ENCODE results near the gene IFNK. TPM values are rescaled to one million over a fixed set of nuclear protein-coding genes. Genes with fewer than 3 reads are reported as not detected.
A peak's percentile ranks its signal among the peaks of the same experiment; 100 is the strongest.

IFNK gene
- total RNA-seq, 1 experiment from 2014 or later: not detected

DNA sequence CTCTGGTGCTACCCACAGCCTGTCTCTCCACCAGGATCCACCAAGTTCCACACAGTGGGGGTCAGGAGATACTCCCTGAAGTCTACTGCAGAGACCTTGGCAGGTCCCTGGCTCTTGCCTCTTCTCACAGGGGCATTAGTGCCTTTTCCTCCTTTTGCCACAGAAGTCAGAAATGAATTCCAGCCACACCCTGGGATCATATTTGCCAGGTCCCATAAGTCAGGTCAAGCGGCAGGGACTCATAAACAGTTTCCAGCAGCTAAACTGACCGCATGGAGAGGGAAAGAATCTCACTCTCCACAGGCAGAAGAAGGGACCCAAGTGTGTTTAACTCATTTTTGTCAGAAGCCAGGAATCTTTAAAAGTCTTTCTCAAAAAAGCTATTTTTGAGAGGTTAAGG is 13.3 kb upstream of the IFNK start:
- no peak for DNase-seq (ENCODE audit: low read depth)

DNA sequence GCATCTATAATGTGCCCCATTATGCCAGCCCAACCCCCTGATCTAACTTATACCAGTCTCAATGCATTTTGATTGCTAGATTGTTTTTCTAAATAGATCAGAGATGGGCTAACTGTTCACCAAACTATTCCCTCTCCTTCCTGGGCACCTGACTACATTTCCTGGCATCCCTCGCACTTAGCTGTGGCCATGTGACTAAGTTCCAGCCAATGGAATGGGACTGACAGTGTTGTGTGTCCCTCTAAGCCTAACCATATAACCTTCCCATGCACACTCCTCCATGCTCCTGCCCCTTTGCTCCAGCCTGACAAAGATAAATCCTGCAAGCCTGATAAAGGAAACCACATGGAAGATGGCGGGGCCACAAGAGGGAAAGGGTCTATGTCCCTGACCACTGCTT is 12.3 kb upstream of the IFNK start:
- DNase-seq (ENCODE audit: low read depth): no peak

DNA sequence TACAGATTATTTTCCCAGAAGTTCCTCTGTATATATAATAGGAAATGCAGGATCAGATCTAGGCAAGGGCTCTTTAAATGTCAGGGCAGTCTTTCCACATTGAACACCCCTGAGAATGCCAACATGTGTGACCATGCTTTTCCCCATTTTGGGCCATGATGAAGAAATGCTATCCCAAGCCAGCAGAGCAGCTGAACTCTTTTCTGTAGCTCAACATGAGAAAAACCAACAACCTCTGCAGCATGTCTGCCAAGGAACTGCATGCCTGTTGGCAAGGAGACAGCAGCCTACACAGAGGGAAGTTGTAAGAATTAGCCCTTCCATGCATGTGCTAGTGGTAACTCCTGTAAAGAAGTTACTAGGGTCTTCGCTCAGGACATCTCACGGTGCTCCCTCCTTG is 9.5 kb upstream of the IFNK start:
- no peak for DNase-seq (ENCODE audit: low read depth)

DNA sequence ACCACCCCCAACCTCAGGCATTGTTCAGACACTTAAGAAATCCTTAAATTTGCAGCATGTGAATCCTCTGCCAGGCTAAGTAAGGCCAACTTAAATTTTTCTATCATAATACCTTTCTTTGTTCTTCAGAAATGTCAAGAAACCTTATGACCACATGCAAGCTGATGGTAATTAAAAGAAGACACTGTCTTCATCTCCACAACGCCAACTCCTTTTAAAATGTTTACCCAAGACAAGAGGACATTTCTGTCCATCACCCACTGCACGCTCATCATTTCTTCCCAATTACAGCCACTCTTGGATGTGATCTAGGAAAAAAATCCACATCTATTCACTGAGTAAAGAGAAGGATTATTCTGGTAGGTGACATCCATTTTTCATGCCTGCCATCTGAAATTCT is 6.1 kb upstream of the IFNK start:
- DNase-seq (ENCODE audit: low read depth): no peak

DNA sequence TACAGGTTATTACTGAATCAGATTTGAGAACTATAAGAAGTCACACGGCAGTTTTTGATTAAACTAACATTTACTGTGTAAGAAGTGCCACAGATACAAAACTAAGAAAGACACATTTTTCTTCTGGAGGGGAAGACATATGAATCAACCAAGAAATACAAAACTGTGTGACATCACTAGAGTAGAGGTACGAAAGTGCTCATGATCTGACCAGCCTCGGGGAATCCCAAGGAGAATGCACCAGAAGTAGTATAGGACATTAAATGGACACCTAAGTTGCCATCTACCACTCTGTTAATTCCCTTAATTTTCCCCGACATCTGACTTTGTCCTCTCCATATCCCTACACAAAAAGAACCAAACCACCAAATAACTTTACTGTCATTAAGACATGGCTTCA is 5.3 kb upstream of the IFNK start:
- no peak for DNase-seq (ENCODE audit: low read depth)

DNA sequence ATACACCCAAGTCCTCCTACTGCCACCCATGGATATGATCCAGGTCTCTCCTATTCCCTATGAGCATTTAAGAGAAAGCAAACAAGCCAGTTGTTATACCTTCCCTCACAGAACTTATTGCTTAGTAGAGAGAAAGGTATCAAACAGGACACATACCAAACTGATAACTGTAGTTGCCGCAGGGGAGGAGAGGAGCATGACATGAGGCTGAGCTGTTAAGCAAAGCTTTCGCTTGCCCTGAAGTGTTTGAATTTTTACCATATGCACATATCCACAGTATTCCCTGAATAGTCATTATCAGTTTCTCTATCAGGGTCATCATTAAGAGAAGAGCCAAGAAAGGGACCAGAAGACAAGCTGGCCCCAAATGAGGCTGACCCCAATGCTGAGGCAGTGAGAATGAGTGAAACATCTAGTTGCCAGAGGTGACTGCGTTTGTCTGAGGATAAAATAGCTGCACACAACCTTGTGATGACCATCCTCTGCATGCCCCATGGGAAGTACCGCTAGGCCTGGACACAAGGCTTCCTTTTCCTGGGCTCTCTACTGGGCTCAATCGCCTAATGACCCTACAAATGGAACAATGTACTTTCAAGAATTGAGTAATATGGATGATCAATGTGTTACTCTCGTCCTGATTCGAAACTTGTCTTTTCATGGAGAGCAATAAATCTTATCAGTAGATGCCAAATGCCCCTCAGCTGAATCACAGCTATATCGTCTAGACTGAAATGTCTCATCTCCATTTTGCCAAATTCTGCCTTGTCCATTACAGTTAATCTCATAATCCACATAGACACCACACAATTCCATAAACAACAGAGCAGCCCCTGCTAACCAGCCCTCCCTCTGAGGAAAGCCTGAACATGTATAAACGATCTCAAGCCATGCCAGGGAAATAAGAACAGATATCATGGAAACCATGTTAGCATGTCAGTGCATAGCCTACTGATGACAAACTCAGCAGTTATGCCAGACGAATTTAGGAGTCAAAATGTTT is 4.3 kb upstream of the IFNK start:
- DNase-seq (ENCODE audit: low read depth): peak; percentile 42

DNA sequence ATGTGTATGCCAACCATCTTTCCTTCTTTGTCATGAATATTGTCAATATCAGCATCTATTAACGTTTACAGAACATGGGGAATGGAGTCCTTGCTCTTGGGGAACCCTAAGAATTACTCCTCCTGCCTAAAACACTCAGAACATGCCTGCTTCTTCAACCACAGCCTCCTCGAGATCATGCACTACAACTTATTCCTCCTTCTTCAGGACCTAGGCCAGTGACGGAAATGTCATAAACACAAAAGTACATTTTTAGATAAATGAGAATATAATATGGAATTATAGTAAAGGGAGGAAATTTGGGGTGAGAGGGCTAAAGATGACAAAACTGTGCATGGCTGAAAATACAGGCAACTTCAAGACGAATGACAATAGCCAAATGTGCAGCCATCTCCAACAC is 3.1 kb upstream of the IFNK start:
- DNase-seq (ENCODE audit: low read depth): no peak

DNA sequence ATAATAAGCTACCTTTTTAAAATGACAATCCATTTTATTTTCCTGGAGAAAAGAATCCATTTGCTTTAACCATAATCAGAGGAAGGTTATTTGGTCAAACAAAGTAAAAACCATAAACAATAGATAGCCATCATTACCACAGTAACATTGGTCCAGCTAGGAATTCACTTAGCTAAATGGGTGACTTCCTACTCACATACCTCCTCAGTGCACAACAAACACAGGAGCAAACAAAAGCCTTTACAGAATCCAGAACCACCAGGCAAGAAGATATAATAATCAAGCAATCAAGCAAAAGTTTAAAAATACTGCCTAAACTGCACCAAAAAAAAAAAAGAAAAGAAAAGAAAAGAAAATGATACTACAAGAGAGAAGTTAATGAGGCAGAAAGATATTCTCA is 949 bp upstream of the IFNK start:
- no peak for DNase-seq (ENCODE audit: low read depth)

DNA sequence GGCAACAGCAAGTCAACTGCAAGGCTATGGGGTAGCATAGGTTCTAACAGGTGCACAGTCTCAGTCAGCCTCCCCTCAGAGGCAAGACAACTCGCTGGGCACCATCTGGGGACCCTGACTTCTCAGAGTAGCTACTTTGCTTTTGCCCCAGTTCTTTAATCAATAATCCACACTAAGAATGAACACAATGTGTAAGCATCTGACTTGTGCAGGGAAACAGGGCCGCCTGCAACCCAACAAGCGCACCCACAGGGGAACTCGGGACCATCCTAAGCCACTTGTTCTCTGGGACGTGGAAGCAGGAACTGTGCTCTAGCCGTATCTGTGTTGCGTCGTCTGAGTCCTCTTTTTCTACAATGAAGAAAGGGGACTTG is 3.6 kb downstream of the IFNK start:
- no peak for DNase-seq (ENCODE audit: low read depth)

DNA sequence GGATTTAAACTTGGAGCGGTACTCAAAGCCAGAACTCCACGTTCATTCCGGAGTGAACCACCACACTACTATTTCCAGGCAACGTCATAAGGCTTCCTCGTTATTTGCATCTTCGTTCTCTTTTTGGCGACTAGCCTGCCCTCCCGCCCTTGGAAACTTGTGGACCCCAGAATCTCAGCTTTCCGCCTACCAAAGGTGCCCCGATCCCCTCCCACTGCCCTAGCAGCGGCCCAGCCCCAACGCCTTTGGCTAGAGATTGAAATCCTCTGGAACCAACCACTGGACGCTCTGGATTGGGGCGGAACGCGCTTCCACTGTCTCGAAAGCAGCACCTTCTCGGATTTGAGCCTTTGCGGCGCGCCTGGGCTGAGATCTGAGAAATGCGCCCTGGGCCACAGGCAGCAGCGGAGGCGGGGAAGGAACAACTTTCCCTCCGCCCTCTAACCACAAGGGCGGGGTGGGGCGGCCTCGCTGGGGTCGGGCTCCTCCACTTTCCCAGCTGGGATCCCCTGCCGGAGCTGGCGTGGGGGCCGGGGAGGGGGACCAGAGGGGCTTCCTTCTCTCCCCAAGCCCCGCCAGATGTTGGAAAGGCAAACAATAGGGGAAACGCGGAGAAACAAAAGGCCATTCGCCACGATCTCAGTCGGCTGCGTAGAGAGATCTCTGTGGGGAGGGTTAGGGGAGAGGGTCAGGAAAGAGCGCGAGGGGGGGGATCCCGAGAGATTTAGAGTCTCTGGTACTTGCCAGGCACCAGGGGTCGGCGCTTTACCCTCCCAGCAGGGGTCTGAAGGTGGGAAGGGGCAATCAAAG is 4.2 kb downstream of the IFNK start:
- no peak for DNase-seq (ENCODE audit: low read depth)

DNA sequence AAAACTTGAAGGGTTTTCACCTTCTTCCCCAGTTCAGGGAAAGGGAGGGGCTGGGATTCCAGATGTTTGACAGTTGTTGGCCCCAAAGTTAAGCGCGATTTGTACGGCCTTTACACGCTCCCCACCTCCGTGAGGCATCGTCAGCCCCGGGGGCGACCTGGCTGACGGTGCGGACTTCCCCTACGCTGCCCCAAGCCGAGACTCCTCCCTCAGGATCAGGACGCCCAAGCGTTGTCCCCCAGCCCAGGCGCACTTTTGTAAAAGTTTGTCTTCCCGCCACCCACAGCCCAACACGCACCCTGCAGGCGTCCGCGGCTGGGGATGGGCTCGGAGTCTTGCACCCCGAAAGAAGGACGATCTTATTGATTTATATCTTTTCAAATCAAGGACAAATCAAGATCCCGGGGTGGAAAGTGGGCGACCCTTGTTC is 4.8 kb downstream of the IFNK start:
- DNase-seq (ENCODE audit: low read depth): no peak

DNA sequence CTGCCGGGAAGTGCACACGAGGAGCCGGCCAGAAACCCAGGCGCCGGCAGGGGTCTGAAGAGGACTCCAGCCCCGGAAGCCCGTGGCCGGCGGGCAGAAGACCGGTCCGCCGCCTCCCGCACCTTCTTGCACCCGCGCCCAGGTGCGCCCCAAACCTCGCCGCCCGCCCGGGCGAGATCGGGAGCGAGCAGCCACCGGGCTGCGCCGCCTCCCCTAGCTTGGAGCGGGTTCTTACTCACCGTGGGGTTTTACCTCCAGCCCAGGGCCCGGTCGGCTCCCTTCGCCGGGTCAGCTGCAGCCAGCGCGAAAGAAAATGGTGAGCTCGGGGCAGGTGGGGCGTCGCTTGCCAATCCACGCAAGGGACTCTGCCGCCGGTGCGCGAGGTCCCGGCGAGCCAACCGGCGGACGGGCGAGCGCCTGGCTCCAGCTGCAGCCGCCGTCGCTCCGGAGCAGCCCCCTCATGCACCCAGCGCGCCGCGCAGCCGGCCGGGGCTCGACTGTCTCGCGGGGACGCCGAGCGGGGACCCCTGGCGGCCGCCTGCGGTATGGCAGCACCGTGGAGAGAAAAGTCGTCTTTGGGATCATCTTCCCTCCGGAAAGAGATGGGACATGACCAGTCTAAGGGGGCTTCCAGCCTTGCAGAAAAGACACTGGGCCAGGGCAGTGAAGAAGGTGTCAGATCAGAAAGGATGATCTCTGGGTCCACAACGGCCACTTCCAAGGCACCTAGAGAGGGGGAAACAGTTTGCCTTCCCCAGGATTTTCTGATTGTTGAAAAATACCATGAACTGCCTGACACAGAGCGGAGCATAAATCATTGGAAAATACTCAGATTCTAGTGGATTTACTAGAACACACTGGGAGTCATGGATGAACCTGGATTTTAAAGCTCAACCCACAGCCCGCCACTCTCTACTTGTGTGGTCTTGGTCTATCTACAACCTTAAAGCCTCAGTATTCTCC is 5.5 kb downstream of the IFNK start, which contains the start of gene MOB3B:
Gene MOB3B (minus strand): TSS at position 499 of the 963 bp plus-strand sequence. CDS start 74,264 bp downstream, outside the sequence.
- DNase-seq (ENCODE audit: low read depth): peak; percentile 67

DNA sequence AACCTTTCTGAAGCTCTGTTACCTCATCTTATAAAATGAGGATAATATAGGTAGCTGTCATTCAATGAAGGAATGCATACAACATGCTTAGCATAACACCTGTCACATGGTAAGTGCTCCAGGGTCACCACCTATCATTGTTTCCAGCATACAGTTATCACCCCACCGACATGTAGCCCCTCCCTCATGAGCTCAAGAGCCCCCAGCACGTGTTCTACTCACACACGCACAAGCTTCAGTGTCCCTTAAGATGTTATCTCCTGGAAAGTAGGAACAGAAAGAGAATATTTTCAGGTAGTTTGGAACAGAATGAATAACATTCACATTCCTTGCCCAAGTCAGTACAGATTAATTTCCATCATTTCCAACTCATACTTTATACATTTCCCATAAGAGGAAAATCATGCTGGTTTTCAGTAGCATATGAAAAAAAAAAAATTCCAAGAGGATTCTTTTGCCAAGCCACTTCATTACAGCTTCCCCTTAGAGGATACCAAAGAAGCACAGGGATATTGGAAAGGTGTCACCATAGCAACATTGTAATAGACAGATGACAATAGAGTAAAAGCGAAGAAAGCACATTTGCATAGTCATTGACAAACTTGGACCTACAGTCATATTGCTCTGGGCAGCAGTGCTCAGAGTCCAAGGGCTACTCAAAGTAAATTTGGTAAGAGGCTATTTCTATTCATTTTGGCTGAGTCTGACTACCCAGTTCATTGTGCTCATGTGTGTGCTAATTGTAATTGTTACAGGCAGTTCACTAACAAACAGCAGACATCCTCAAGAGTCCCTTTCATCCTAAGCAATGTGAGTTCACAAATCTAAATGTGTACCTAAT is 7.0 kb downstream of the IFNK start:
- no peak for DNase-seq (ENCODE audit: low read depth)

DNA sequence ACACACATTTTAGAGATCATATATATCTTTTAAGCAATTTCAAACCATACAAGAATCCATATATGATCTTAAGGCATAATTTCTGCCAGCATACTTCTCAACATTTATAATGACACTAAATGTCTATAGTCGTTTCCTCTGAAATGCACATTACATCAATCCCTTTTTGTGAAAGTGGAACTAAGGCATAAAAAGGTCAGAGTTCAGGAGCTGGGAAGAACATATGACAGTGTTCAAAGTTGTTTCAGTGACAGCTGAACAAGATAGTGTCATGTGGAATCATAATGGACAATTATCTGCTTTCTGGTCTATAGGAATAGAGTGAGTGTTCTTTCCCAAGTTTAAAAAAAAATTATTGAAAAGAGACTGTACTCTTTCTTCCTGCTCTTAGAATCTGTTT is 8.0 kb downstream of the IFNK start:
- no peak for DNase-seq (ENCODE audit: low read depth)

DNA sequence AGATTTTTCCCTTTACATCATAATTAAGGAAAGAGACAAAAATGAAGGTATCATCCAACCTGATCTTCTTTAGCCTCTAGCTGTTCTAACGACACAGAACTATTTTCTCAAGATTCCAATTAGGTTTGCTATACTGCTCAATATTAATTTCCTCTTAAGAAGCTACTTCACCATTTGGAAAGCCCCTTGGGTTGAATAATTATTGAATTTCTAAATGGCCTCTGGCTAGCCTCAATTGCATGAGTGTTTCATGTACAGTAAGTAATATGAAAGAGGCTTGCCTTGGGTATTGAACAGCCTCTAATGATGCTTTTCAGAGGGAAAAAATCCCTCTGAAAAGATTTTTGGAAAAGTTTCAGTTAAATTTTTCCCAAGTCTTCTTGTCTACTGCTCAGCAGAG is 9.2 kb downstream of the IFNK start:
- DNase-seq (ENCODE audit: low read depth): no peak

DNA sequence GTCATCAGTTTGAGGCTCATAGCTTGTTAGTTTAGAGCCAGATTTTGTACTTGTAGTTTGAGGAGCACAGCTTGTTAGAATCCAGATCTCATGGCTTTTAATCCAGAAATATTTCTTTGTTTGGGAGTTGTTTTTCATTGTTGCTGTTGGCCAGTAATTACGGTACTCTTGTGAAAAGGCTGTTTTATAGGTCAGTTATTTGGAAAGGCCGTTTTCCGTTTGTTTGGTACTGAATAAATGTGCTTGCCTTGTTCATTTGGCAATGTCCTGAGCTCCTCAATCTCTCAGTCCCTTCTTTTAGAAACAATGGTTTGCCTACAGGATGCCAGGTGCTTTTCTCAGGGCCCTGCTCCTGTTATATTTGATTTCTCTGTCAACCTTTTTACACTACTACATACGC is 10.0 kb downstream of the IFNK start:
- no peak for DNase-seq (ENCODE audit: low read depth)

DNA sequence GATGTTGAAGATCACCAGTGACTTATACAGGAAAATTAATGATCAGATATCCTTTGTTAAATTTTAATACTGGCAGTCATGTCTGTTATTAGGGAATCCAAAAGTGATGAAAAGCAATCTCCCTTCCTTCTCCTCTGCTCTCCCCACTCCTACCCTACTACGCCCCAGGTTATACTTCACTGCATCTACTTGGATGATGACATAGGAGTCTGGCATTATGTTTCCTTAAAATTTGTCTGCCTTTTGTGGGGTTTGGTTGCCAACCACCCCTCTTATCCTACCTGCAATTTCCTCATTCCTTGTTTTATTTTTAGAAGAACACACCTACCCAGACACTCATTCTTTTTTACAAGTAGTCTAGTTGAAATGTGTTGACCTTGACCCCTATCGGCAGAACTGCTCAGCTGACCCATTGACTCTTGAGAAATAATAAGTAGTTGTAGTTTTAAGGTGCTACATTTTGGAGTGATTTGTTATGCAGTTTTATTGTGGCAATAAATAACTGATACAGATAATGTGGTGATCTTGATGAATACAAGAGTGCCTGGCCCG is 10.6 kb downstream of the IFNK start:
- no peak for DNase-seq (ENCODE audit: low read depth)

DNA sequence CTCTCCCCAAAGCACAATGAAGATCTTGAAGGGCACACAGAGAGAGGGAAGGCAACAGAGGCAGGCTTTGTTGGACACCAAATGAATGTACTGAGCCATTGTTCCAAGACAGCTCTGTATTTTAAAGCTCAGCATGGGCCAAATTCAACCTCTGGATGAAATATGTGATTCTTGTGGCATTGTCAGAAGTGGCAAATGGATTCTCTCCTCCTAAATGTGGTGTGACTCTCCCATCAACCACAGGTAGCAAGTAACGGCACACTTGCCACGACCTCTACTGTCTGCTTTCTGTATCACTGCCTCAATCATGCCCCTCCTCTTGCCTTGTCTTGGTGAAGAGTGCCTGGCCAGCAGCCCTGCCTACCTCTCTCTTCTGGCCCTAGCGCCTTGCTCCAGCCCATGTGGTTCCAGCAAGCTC is 11.6 kb downstream of the IFNK start:
- DNase-seq (ENCODE audit: low read depth): peak; percentile 29

DNA sequence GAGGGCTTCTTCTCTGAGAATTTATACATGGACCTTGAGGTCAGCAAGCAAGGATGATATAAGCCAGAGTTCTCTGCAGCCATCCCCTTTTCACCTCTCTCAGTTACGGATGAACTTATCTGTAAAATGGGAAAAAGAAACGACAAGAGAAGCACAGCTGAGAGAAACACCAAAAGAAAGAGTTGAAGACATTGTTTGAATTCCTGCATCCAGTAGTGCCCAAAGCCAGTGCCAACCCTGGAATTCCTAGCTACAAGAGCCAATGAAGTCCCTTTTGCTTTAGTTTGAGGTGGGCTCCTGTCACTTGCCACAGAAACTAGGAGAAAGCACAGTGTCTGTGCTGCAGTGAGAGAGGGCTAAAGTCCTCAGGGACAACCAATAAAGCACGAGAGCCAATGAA is 12.1 kb downstream of the IFNK start:
- no peak for DNase-seq (ENCODE audit: low read depth)

DNA sequence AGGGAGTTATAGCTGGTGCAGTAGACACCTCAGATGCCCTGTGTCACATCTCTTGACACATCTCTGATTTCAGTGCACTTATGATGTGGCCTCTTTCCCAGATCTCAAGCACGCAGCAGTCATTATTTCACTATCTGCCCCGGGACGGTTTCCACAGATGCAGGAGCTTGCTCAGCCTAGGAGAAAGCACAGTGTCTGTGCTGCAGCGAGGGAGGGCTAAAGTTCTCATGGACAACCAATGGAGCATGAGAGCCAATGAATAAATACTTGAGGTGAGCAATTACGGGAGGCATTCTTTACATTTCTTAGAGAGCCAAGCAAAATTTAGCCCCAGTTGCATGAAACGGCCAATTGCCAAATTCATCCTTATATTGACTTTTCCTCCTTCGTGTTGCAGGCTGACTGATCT is 12.9 kb downstream of the IFNK start:
- DNase-seq (ENCODE audit: low read depth): no peak
